GM19193 (cell line): ENCODE data around the gene LRBA.

ENCODE experiments used
- POLR2A ChIP-seq: IDR thresholded peaks from 4 replicates; pipeline ENCODE4 v1.6.1; 2011; ENCODE audit not compliant: insufficient read depth, insufficient read length; ENCODE audit errors: extremely low read depth

Gene LRBA

DNA sequence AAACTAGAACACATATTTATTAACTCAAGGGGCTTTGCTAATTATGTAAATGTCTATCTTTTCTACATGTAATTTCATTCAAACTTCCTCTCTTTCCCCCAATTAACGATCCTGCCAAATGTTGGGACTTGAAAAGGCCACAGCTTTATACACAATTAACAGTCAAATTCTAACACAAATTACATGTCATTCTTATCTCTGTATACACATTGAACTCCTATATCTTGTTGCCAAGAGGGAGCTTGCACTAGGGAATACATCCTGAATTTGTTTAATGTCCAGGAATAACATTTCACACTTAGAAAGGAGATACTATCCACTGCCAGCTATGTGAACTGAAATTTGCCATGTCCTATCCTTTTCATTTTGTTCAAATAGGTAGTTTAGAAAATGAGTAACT lies 472.0 kb downstream of the LRBA start:
- no peak for TF ChIP-seq POLR2A

GRCh38 chr4:150541681-150542080 lies 473.4 kb downstream of the LRBA start:
- no peak for TF ChIP-seq POLR2A

- TF ChIP-seq POLR2A: no peak
Measured at GRCh38 chr4:150540959-150541360, 474.1 kb downstream of the LRBA start.

GRCh38 chr4:150540536-150540935 lies 474.5 kb downstream of the LRBA start:
- TF ChIP-seq POLR2A: no peak

DNA sequence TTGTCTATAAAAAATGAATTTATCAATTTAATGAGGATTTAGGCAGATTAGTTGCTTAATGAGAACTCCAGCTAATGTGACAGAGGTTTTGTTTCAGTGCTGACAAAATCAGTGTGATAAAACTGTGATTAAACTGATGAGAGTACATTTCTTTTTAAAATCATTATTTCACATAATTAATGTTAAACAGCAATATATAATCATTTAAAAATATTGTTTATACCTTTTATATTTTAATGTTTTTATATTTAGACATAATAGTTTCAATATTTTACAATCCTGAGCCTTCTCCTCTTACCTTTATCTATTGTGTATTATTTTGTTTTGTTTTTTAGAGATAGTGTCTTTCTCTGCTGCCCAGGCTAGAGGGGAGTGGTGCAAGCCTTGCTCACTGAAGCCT lies 480.3 kb downstream of the LRBA start:
- TF ChIP-seq POLR2A: no peak

DNA sequence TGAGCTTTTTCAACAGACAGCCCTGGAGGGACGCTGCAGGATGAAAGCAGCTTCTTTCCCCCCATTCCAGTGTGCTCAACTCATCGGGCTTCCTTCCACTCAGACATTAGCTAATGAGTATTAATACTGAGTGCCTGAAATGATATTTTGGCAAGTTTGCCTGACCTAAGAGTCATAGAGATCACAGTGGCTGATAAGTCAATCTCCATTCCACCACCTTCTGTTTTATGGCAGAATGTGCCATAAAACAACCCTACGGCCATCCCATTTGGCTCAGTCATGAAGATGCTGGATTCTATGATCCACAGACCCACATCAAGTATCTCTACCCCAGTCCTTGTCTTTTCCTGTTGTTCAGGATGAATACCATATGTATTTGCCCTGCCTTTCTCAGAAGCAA lies 481.4 kb downstream of the LRBA start:
- TF ChIP-seq POLR2A: no peak

DNA sequence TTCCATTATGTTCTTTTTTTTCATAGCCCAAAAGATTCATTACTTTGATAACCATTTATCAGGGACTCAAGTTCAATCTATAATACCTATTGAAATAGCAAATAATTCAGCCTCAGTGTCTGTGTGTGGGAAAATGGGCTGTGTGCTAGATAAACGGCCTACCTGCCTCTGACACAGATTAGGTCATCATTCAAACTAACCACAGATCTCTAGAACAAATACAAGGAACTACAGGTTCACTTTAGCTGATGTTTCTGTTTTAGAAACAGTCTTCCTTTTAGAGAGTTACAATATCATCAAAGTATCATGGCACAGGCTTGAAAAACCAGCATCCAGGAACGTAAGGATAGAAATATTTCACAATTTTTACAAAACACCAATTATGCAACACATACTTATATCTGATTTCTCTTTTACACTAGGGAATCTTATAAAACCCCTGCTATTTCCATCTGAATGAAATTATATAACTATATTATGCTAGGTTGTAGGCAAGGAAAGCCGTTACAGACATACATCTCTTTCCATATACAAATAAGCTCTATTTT lies 489.7 kb downstream of the LRBA start:
- no peak for TF ChIP-seq POLR2A

DNA sequence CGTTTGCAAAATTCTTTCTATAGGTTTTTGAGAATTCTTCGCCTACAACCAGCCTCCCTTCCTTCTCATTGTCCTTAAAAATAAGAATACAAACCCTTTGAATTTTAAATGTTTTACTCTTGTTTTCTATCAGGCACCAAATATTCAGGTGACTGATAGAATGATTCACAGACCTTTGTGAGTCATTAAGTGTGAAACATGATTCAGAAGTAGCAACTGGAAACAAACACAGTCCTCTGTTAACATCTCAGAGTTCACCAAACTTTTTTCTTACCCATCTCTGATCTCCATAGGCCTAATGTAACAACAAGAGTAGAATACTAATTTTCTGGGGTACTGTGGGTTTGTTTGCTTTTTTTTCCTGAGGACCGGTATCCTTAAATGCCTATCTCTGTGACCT lies 496.5 kb downstream of the LRBA start:
- no peak for TF ChIP-seq POLR2A

GRCh38 chr4:150515135-150515534 lies 499.9 kb downstream of the LRBA start:
- TF ChIP-seq POLR2A: no peak

DNA sequence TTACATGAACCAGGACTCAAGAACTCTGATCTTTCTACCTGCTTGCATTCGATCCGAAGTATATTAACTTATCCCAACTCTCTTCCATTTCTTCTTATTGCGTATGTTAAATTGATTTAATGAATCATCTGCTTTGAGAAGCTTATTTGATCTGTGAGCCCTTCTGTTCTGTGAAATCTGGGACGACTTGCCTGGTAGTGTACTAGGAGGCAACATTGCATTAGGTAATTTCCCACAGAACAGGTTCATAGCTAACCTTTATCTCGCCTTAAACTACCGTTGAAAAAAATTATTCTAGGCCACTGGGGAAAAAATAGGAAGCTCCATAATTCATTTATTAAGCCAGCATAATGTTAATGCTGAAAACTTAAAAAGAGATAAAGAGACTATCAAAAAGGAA lies 500.4 kb downstream of the LRBA start:
- no peak for TF ChIP-seq POLR2A

DNA sequence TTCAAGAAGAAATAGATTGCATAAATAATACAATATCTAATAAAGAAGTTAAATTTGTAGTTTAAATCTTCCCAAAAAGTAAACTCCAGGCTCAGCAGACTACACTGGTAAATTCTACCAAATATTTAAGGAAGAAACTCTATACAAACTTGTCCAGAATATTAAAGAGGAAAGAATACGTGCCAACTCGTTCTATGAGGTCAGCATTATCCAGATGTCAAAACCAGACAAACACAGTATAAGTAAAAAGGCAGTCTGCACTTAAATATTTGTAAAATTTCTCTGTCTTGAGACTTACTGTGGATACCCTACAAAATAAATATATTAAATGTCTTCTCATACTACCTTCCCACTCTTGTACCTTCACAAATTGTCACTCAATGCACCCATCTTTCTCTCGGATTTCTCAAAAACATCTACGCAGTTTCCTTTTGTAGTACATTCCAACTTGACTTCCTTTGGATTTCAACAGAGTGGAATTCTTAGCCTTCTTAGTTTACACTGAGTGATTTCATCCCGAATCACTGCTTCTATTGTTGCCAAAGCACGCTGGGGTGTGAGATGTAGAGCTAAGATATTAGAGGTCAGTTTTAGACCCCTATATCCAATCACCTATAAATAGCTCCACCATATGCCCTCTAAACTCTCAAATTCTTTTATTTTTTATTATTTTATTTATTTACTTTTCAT lies 504.8 kb downstream of the LRBA start:
- no peak for TF ChIP-seq POLR2A

DNA sequence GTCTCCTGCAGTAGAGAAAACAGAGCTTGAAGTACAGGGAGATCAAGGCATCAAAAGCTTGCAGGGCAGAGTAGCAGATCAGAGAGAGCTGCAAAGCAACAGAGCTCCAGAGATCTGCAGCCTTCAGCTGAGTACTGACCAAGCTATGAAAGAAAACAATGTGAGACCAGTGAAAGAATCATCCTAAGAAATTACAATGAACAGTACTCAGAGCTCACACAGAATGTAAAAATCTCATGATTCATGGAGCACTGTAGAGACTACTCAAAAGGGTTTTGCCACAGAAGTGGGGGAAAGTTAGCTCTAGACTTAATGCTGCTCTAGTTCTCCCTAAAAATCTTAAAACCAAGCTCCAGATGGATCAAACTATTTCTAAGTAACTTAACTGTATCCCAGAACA lies 513.1 kb downstream of the LRBA start:
- TF ChIP-seq POLR2A: no peak

DNA sequence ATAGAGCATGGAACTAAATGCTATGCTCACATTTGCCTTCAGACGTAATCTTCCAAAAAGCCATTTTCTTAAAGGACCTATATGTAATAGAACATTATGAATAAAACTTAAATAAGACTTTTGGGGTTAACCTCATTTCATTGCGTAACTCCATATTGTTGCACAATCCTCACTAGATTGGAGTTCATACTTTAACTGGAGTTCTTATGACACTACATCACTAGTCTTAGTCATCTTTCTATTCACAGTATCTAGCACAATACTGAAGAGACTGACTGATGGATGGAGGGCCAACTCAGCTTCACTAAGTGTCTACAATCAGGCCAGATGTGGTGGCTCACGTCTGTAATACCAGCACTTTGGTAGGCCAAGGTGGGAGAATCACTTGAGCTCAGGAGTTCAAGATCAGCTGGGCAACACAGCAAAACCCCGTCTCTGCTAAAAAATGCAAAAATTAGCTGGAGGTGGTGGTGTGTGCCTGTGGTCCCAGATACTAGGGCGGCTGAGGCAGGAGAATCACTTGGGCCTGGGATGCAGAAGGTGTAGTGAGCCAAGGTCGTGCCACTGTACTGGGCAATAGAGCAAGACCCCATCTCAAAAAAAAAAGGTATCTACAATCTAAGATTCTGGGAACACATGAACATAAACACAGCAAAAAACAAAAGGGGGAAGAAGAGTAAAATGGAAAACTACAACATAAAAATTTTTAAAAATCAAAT lies 513.9 kb downstream of the LRBA start:
- no peak for TF ChIP-seq POLR2A

GRCh38 chr4:150497612-150498011 lies 517.5 kb downstream of the LRBA start:
- no peak for TF ChIP-seq POLR2A

DNA sequence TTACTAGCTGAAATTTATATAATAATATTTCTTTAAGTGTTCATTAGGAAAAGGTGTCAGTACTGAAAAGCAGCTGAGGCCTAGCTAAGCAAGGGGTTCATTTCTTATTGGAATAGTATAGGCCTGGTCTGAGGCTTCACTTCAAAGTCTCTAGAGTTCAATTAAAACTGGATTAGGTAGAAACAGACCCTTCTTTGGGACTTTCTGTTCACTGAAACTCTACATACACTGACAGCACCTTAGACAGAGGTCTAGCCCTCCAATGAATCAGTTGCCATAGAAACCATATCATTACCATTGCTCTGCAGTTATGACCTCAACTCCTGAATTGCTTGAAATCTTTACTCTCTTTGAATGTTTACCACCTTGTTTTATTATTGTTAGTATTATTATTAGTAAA lies 519.5 kb downstream of the LRBA start:
- no peak for TF ChIP-seq POLR2A

DNA sequence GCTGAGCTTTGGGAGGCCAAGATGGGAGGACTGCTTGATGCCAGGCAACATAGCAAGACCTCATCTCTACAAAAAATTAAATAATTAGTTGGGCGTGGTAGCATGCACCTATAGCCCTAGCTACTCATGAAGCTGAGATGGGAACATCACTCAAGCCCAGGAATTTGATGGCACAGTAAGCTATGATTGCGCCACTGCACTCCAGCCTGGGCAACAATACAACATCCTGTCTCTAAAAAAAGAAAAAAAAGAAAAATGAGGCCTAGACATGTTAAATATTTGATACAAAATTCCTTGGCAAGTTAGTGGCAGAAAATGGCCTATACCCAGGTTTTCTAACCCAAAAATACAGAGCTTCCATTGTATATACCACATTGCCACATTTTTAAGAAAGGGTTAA lies 521.2 kb downstream of the LRBA start:
- no peak for TF ChIP-seq POLR2A
